IMR-90 (cell line): Measurements from ENCODE around the gene TRAPPC3L. TPM values are rescaled to one million over a fixed set of nuclear protein-coding genes. Genes with fewer than 3 reads are reported as not detected.

ENCODE experiments used
- ATAC-seq: fragments of 200-7000 bp; cut with Tn5 transposase; 2 replicates; pipeline ENCODE4 v1.9.1; 2020; ENCODE audit warnings: low read depth, mild to moderate bottlenecking, moderate library complexity
- BruUV-seq: library from RNA; stranded (reverse); fragments of 400-500 nt; replicated peaks from 2 replicates; lab custom pipeline; 2021; lab: Mats Ljungman, UMichigan
- CTCF ChIA-PET: fragments of 300-600 bp; formaldehyde crosslinking; extraction: SDS; loops from one replicate; lab custom pipeline; 2021; ENCODE audit warnings: antibody characterized with exemption; lab: Yijun Ruan, JAX
- POLR2A ChIA-PET: fragments of 300-600 bp; sonication (Branson Sonifier 250); formaldehyde crosslinking; loops from one replicate; lab custom pipeline; 2022; ENCODE audit warnings: antibody characterized with exemption; ENCODE audit not compliant: unreplicated experiment; lab: Charles Lee
- DNase-seq: peaks from one replicate; pipeline ENCODE4 v3.0.0; 2013
- H2AFZ ChIP-seq: replicated peaks from 2 replicates; pipeline ENCODE3; 2013; ENCODE audit warnings: low read length, mild to moderate bottlenecking; ENCODE audit not compliant: poor library complexity
- H2AK5ac ChIP-seq: 2 replicates; pipeline ENCODE4 v1.6.1; 2013; ENCODE audit warnings: low read depth, low read length, inconsistent platforms
- H2AK9ac ChIP-seq: replicated peaks from 2 replicates; pipeline ENCODE3; 2013; ENCODE audit warnings: mild to moderate bottlenecking, low read depth, low read length, moderate library complexity; ENCODE audit not compliant: poor library complexity
- H2BK120ac ChIP-seq: 2 replicates; pipeline ENCODE4 v1.6.1; 2013; ENCODE audit warnings: low read depth, low read length, inconsistent platforms
- H2BK15ac ChIP-seq: 3 replicates; pipeline ENCODE4 v1.6.1; 2013; ENCODE audit warnings: low read depth, low read length, inconsistent platforms
- H2BK20ac ChIP-seq: 2 replicates; pipeline ENCODE4 v1.6.1; 2013; ENCODE audit warnings: low read depth, mild to moderate bottlenecking, inconsistent platforms, low read length, moderate library complexity
- H2BK5ac ChIP-seq: 2 replicates; pipeline ENCODE4 v1.6.1; 2013; ENCODE audit warnings: mild to moderate bottlenecking, low read depth, low read length, inconsistent platforms; ENCODE audit not compliant: poor library complexity, severe bottlenecking
- H3K14ac ChIP-seq: replicated peaks from 2 replicates; pipeline ENCODE4 v1.6.1; 2013; ENCODE audit warnings: low read depth, low read length, inconsistent platforms
- H3K18ac ChIP-seq: 2 replicates; pipeline ENCODE4 v1.6.1; 2013; ENCODE audit warnings: low read depth, low read length, control low read depth
- H3K23ac ChIP-seq: 2 replicates; pipeline ENCODE4 v1.6.1; 2013; ENCODE audit warnings: low read depth, low read length, inconsistent platforms
- H3K27ac ChIP-seq: 2 replicates; pipeline ENCODE4 v1.5.1; 2013; ENCODE audit warnings: mild to moderate bottlenecking, control low read depth, low read length; ENCODE audit not compliant: insufficient read depth
- H3K27me3 ChIP-seq: 2 replicates; pipeline ENCODE4 v1.6.1; 2013; ENCODE audit warnings: low read length; ENCODE audit not compliant: control insufficient read depth, insufficient read depth
- H3K36me3 ChIP-seq: 2 replicates; pipeline ENCODE4 v1.6.1; 2013; ENCODE audit warnings: low read length, mixed read lengths; ENCODE audit not compliant: control insufficient read depth, insufficient read depth
- H3K4ac ChIP-seq: 2 replicates; pipeline ENCODE4 v1.6.1; 2013; ENCODE audit warnings: low read depth, low read length, inconsistent platforms
- H3K4me1 ChIP-seq: 2 replicates; pipeline ENCODE4 v1.6.1; 2013; ENCODE audit warnings: low read length, mixed read lengths; ENCODE audit not compliant: control insufficient read depth, insufficient read depth
- H3K4me2 ChIP-seq: 2 replicates; pipeline ENCODE4 v1.6.1; 2013; ENCODE audit warnings: low read depth, mild to moderate bottlenecking, control low read depth, low read length, moderate library complexity
- H3K4me3 ChIP-seq: 2 replicates; pipeline ENCODE4 v1.5.1; 2013; ENCODE audit warnings: low read depth, mild to moderate bottlenecking, control low read depth, low read length, moderate library complexity; ENCODE audit not compliant: insufficient read depth
- H3K56ac ChIP-seq: 2 replicates; pipeline ENCODE4 v1.6.1; 2013; ENCODE audit warnings: low read length, inconsistent platforms; ENCODE audit not compliant: insufficient read depth; ENCODE audit errors: extremely low read depth
- H3K79me1 ChIP-seq, 2 experiments: 2 replicates each; pipeline ENCODE4 v1.6.1; 2013; ENCODE audit warnings: low read length in 2 of 2, inconsistent platforms in 1 of 2, low read depth in 1 of 2
- H3K9ac ChIP-seq: 2 replicates; pipeline ENCODE4 v1.6.1; 2013; ENCODE audit warnings: low read depth, low read length, control low read depth
- H3K9me1 ChIP-seq: 2 replicates; pipeline ENCODE4 v1.6.1; 2013; ENCODE audit warnings: low read length, inconsistent platforms; ENCODE audit not compliant: insufficient read depth
- H3K9me3 ChIP-seq: 2 replicates; pipeline ENCODE4 v1.6.1; 2013; ENCODE audit warnings: low read length; ENCODE audit not compliant: control insufficient read depth, insufficient read depth
- H4K20me1 ChIP-seq: 2 replicates; pipeline ENCODE4 v1.6.1; 2013; ENCODE audit warnings: low read length, inconsistent platforms; ENCODE audit not compliant: insufficient read depth
- H4K5ac ChIP-seq: 2 replicates; pipeline ENCODE4 v1.6.1; 2013; ENCODE audit warnings: mild to moderate bottlenecking, low read depth, low read length, control low read depth
- H4K8ac ChIP-seq, 2 experiments: 2 replicates each; pipeline ENCODE4 v1.6.1; 2013; ENCODE audit warnings: low read depth in 2 of 2, low read length in 2 of 2, control low read depth in 1 of 2, inconsistent platforms in 1 of 2
- H4K91ac ChIP-seq: 2 replicates; pipeline ENCODE4 v1.6.1; 2013; ENCODE audit warnings: low read depth, low read length, inconsistent platforms; ENCODE audit not compliant: insufficient read depth
- BHLHE40 ChIP-seq: fragments of 150-350 bp; IDR thresholded peaks from 2 replicates; pipeline ENCODE4 v1.6.1; 2016; ENCODE audit warnings: mild to moderate bottlenecking, low read depth, low read length
- CEBPB ChIP-seq: IDR thresholded peaks from 2 replicates; pipeline ENCODE4 v1.6.1; 2012; ENCODE audit warnings: low read depth, low read length, improper control_type of control experiment
- CHD1 ChIP-seq: IDR thresholded peaks from 2 replicates; pipeline ENCODE4 v1.6.1; 2012; ENCODE audit warnings: low read depth, low read length, improper control_type of control experiment
- CTCF ChIP-seq: conservative IDR thresholded peaks from 2 replicates; pipeline ENCODE4 v1.5.1; 2012; ENCODE audit warnings: mild to moderate bottlenecking, low read depth, low read length, improper control_type of control experiment
- ELK1 ChIP-seq: fragments of 150-350 bp; IDR thresholded peaks from 2 replicates; pipeline ENCODE4 v1.6.1; 2016; ENCODE audit warnings: low read depth, mild to moderate bottlenecking, low read length, moderate library complexity, borderline replicate concordance
- FOS ChIP-seq: fragments of 150-350 bp; IDR thresholded peaks from 2 replicates; pipeline ENCODE4 v1.6.1; 2016; ENCODE audit warnings: low read depth, low read length
- MAFK ChIP-seq: IDR thresholded peaks from 2 replicates; pipeline ENCODE4 v1.6.1; 2012; ENCODE audit warnings: low read depth, low read length, improper control_type of control experiment
- MAZ ChIP-seq: IDR thresholded peaks from 2 replicates; pipeline ENCODE4 v1.6.1; 2012; ENCODE audit warnings: low read depth, mild to moderate bottlenecking, low read length, improper control_type of control experiment, moderate library complexity, borderline replicate concordance
- MXI1 ChIP-seq: IDR thresholded peaks from 2 replicates; pipeline ENCODE4 v1.6.1; 2012; ENCODE audit warnings: low read depth, mild to moderate bottlenecking, low read length, moderate library complexity, borderline replicate concordance
- NFE2L2 ChIP-seq: fragments of 150-350 bp; IDR thresholded peaks from 2 replicates; pipeline ENCODE4 v1.6.1; 2016; ENCODE audit warnings: low read depth, mild to moderate bottlenecking, low read length
- POLR2A ChIP-seq: IDR thresholded peaks from 2 replicates; pipeline ENCODE4 v1.6.1; 2012; ENCODE audit warnings: mild to moderate bottlenecking, low read depth, low read length
- RAD21 ChIP-seq: IDR thresholded peaks from 2 replicates; pipeline ENCODE4 v1.6.1; 2012; ENCODE audit warnings: low read length, improper control_type of control experiment
- RCOR1 ChIP-seq: IDR thresholded peaks from 2 replicates; pipeline ENCODE4 v1.6.1; 2012; ENCODE audit warnings: mild to moderate bottlenecking, low read length, improper control_type of control experiment; ENCODE audit not compliant: insufficient replicate concordance
- RFX5 ChIP-seq: IDR thresholded peaks from 2 replicates; pipeline ENCODE4 v1.8.0; 2012; ENCODE audit warnings: low read depth, mild to moderate bottlenecking, low read length, moderate library complexity
- SMC3 ChIP-seq: fragments of 150-350 bp; IDR thresholded peaks from 2 replicates; pipeline ENCODE4 v1.6.1; 2016; ENCODE audit warnings: low read depth, mild to moderate bottlenecking, antibody characterized with exemption, low read length, moderate library complexity
- USF2 ChIP-seq: fragments of 150-350 bp; IDR thresholded peaks from 2 replicates; pipeline ENCODE4 v1.6.1; 2017; ENCODE audit warnings: mild to moderate bottlenecking, antibody characterized with exemption, low read length, low read depth
- dilution Hi-C: fragments of 300-500 bp; cut with HindIII; formaldehyde crosslinking; loops from one replicate; pipeline ENCODE4 v1.14.3; 2018; ENCODE audit warnings: low sequenced_read_pairs; ENCODE audit not compliant: unreplicated experiment
- in situ Hi-C: fragments of 300-500 bp; cut with MboI; formaldehyde crosslinking; loops from 3 replicates; pipeline ENCODE4 v1.14.3; 2019; ENCODE audit warnings: low sequenced_read_pairs, inconsistent platforms, mixed read lengths
- intact Hi-C: fragments of 100-400 bp; cut with micrococcal nuclease; formaldehyde crosslinking; loops from 2 replicates; pipeline ENCODE4 v1.10.0; 2022
- polyA plus RNA-seq, 3 experiments: library from polyadenylated mRNA; depleted of rRNA; stranded (reverse); fragments of >200 nt; gene quantifications; 2 replicates each; pipeline ENCODE4 v1.2.3, GENCODE V29; 2012; ENCODE audit warnings: low replicate concordance in 1 of 3
- total RNA-seq: library from RNA; depleted of rRNA; stranded (reverse); fragments of >200 nt; gene quantifications from 2 replicates; pipeline ENCODE4 v1.2.3, GENCODE V29; 2012

Gene TRAPPC3L
- total and polyA plus RNA-seq, 2 of the 4 experiments (the other 2 are of a cell fraction), result 0.03 TPM; not detected in 1

GRCh38 chr6:116467514-116467913, 78.0 kb downstream of the TRAPPC3L start:
- H2BK15ac ChIP-seq, result no peak overlapping the region
- no peak overlapping the region for H3K56ac ChIP-seq
- H3K4me2 ChIP-seq, result no peak overlapping the region
- H3K4ac ChIP-seq, result no peak overlapping the region
- H3K18ac ChIP-seq, result no peak overlapping the region
- H3K9me1 ChIP-seq, result no peaks in the 10 kb centered on the region
- no peak overlapping the region for H3K27ac ChIP-seq
- H2AFZ ChIP-seq, result no peak overlapping the region
- no peak for DNase-seq
- H4K91ac ChIP-seq, result no peak overlapping the region
- no peak overlapping the region for H3K14ac ChIP-seq
- dilution Hi-C loops, result no loop called here
- H3K79me1 ChIP-seq, result no peaks in the 10 kb centered on the region
- no peaks in the 10 kb centered on the region for H3K36me3 ChIP-seq
- H4K20me1 ChIP-seq, result no peaks in the 10 kb centered on the region
- no peak overlapping the region for H2AK9ac ChIP-seq
- H4K5ac ChIP-seq, result no peak overlapping the region
- in situ Hi-C loops, result no loop called here
- no peak overlapping the region for H2BK20ac ChIP-seq
- BruUV-seq, result no TSS peak
- H2BK120ac ChIP-seq, result no peak overlapping the region
- no peak for ATAC-seq
- H3K23ac ChIP-seq, result no peak overlapping the region
- H3K9me3 ChIP-seq, result no peaks in the 10 kb centered on the region
- no peak overlapping the region for H3K9ac ChIP-seq
- no peak for TF ChIP-seq BHLHE40
- no peak for TF ChIP-seq MAFK
- TF ChIP-seq USF2, result no peak
- TF ChIP-seq RAD21, result no peak
- no peak for TF ChIP-seq CHD1
- TF ChIP-seq CTCF, result no peak
- TF ChIP-seq FOS, result no peak
- no peak for TF ChIP-seq CEBPB
- no peak for TF ChIP-seq SMC3
- no peak for TF ChIP-seq NFE2L2
- no peak for TF ChIP-seq POLR2A
- no peak for TF ChIP-seq RFX5
- TF ChIP-seq MXI1, result no peak
- no peak for TF ChIP-seq RCOR1
- no peak for TF ChIP-seq MAZ
- no peak for TF ChIP-seq ELK1
- POLR2A ChIA-PET, result no interaction called here
- H3K4me1 ChIP-seq, result no peaks in the 10 kb centered on the region
- no peak overlapping the region for H4K8ac ChIP-seq
- CTCF ChIA-PET, result no interaction called here
- no peak overlapping the region for H2AK5ac ChIP-seq
- intact Hi-C loops, result no loop called here
- H2BK5ac ChIP-seq, result no peak overlapping the region
- H3K27me3 ChIP-seq, result no peaks in the 10 kb centered on the region
- H3K4me3 ChIP-seq, result no peak overlapping the region
